Adrenal gland (tissue), 5 donors: ENCODE measurements around the gene MAML3.

ENCODE experiments used
- CTCF ChIP-seq, 6 experiments: fragments of 450-650 bp in 4 of 6; fragments of 200-600 bp in 2 of 6; sonication (generic) in 1 of 6; IDR thresholded peaks; 1 replicate in 5 of 6; 2 replicates in 1 of 6; pipeline versions ENCODE4 v1.5.1 to v1.8.0; 2016 to 2021; ENCODE audit warnings: antibody characterized with exemption in 6 of 6, mild to moderate bottlenecking in 2 of 6, moderate library complexity in 1 of 6
- POLR2A ChIP-seq, 2 donors: fragments of 450-650 bp; IDR thresholded peaks; one replicate each; pipeline ENCODE4 v1.6.1; 2017; ENCODE audit warnings: antibody characterized with exemption in 2 of 2, mild to moderate bottlenecking in 2 of 2, moderate library complexity in 1 of 2
- donor health status: DM: no; HTN: no; CAD: no.

GRCh38 chr4:140005699-140006098 lies 148.3 kb downstream of the MAML3 start:
- TF ChIP-seq CTCF (IDR thresholded peaks at IDR 0.05): no peak
- TF ChIP-seq POLR2A (IDR thresholded peaks at IDR 0.05): no peak
